ENCODE measurements around the gene DMBX1.

DMBX1 gene

GRCh38 chr1:46471848-46472492, 17.7 kb upstream of the DMBX1 start:
- no peak overlapping the region for H3K27ac Mint-ChIP-seq
- peaks cover 11% of the 10 kb centered on the region for H3K27me3 Mint-ChIP-seq

GRCh38 chr1:46472498-46473181, 17.0 kb upstream of the DMBX1 start:
- Mint-ChIP-seq H3K4me3 (no peak overlapping the region), H3K27me3 (peaks cover 12% of the 10 kb centered on the region), H3K9me3 (ENCODE audit: low read depth) (no peaks in the 10 kb centered on the region), H3K27ac (no peak overlapping the region), H3K36me3 (peaks cover 2% of the 10 kb centered on the region), H3K4me1 (ENCODE audit: low read depth) (no peaks in the 10 kb centered on the region)

More at GRCh38 chr1:46471848-46472492, 17.7 kb upstream of the DMBX1 start:
- H3K4me1 Mint-ChIP-seq (ENCODE audit: low read depth), result peaks cover 4% of the 10 kb centered on the region
- H3K9me3 Mint-ChIP-seq (ENCODE audit: low read depth), result no peaks in the 10 kb centered on the region
- H3K36me3 Mint-ChIP-seq, result peaks cover 2% of the 10 kb centered on the region
- H3K4me3 Mint-ChIP-seq, result no peak overlapping the region

- Mint-ChIP-seq H3K4me1 (ENCODE audit: low read depth) (no peaks in the 10 kb centered on the region), H3K4me3 (no peak overlapping the region), H3K27ac (no peak overlapping the region), H3K36me3 (peaks cover 2% of the 10 kb centered on the region), H3K27me3 (peaks cover 13% of the 10 kb centered on the region), H3K9me3 (ENCODE audit: low read depth) (no peaks in the 10 kb centered on the region)
These were observed 15.6 kb upstream of the DMBX1 start for GRCh38 chr1:46473991-46474390.

GRCh38 chr1:46474570-46474969, 15.1 kb upstream of the DMBX1 start:
- Mint-ChIP-seq H3K36me3 (peaks cover 2% of the 10 kb centered on the region), H3K9me3 (ENCODE audit: low read depth) (no peaks in the 10 kb centered on the region), H3K27me3 (peaks cover 15% of the 10 kb centered on the region)

GRCh38 chr1:46476673-46477072, 13.0 kb upstream of the DMBX1 start:
- Mint-ChIP-seq H3K27ac (no peak overlapping the region), H3K27me3 (peaks cover 14% of the 10 kb centered on the region), H3K9me3 (ENCODE audit: low read depth) (no peaks in the 10 kb centered on the region), H3K36me3 (peaks cover 2% of the 10 kb centered on the region), H3K4me3 (no peak overlapping the region), H3K4me1 (ENCODE audit: low read depth) (no peaks in the 10 kb centered on the region)

More at GRCh38 chr1:46474570-46474969, 15.1 kb upstream of the DMBX1 start:
- H3K27ac Mint-ChIP-seq, result no peak overlapping the region
- no peak overlapping the region for H3K4me3 Mint-ChIP-seq
- H3K4me1 Mint-ChIP-seq (ENCODE audit: low read depth), result no peaks in the 10 kb centered on the region

GRCh38 chr1:46477153-46477929, 12.3 kb upstream of the DMBX1 start:
- H3K4me1 Mint-ChIP-seq (ENCODE audit: low read depth), result no peaks in the 10 kb centered on the region
- H3K27ac Mint-ChIP-seq, result no peak overlapping the region
- H3K36me3 Mint-ChIP-seq, result peaks cover 2% of the 10 kb centered on the region
- H3K9me3 Mint-ChIP-seq (ENCODE audit: low read depth), result no peaks in the 10 kb centered on the region
- H3K4me3 Mint-ChIP-seq, result no peak overlapping the region
- peaks cover 14% of the 10 kb centered on the region for H3K27me3 Mint-ChIP-seq

- H3K4me3 Mint-ChIP-seq, result no peak overlapping the region
- peaks cover 11% of the 10 kb centered on the region for H3K27me3 Mint-ChIP-seq
- H3K27ac Mint-ChIP-seq, result no peak overlapping the region
- H3K4me1 Mint-ChIP-seq (ENCODE audit: low read depth), result no peaks in the 10 kb centered on the region
- no peaks in the 10 kb centered on the region for H3K9me3 Mint-ChIP-seq (ENCODE audit: low read depth)
- H3K36me3 Mint-ChIP-seq, result no peaks in the 10 kb centered on the region
These were observed 10.7 kb upstream of the DMBX1 start for GRCh38 chr1:46478721-46479485.

GRCh38 chr1:46479744-46480350, 9.8 kb upstream of the DMBX1 start:
- Mint-ChIP-seq H3K27me3 (peaks cover 18% of the 10 kb centered on the region), H3K4me3 (no peak overlapping the region), H3K9me3 (ENCODE audit: low read depth) (no peaks in the 10 kb centered on the region), H3K4me1 (ENCODE audit: low read depth) (no peaks in the 10 kb centered on the region), H3K36me3 (no peaks in the 10 kb centered on the region), H3K27ac (no peak overlapping the region)

- no peaks in the 10 kb centered on the region for H3K36me3 Mint-ChIP-seq
- no peak overlapping the region for H3K4me3 Mint-ChIP-seq
- no peaks in the 10 kb centered on the region for H3K4me1 Mint-ChIP-seq (ENCODE audit: low read depth)
- H3K9me3 Mint-ChIP-seq (ENCODE audit: low read depth), result no peaks in the 10 kb centered on the region
- H3K27ac Mint-ChIP-seq, result no peak overlapping the region
- H3K27me3 Mint-ChIP-seq, result peaks cover 22% of the 10 kb centered on the region
These were observed 8.5 kb upstream of the DMBX1 start for GRCh38 chr1:46480959-46481646.

GRCh38 chr1:46481961-46482360, 7.7 kb upstream of the DMBX1 start:
- H3K9me3 Mint-ChIP-seq (ENCODE audit: low read depth), result no peaks in the 10 kb centered on the region
- H3K36me3 Mint-ChIP-seq, result no peaks in the 10 kb centered on the region
- H3K4me3 Mint-ChIP-seq, result no peak overlapping the region
- no peak overlapping the region for H3K27ac Mint-ChIP-seq
- peaks cover 1% of the 10 kb centered on the region for H3K4me1 Mint-ChIP-seq (ENCODE audit: low read depth)
- peaks cover 29% of the 10 kb centered on the region for H3K27me3 Mint-ChIP-seq

GRCh38 chr1:46483589-46483988, 6.0 kb upstream of the DMBX1 start:
- Mint-ChIP-seq H3K9me3 (ENCODE audit: low read depth) (no peaks in the 10 kb centered on the region), H3K27ac (no peak overlapping the region), H3K4me1 (ENCODE audit: low read depth) (peaks cover 7% of the 10 kb centered on the region), H3K27me3 (peaks cover 36% of the 10 kb centered on the region), H3K36me3 (no peaks in the 10 kb centered on the region), H3K4me3 (no peak overlapping the region)

- peaks cover 41% of the 10 kb centered on the region for H3K27me3 Mint-ChIP-seq
- no peak overlapping the region for H3K27ac Mint-ChIP-seq
- H3K4me3 Mint-ChIP-seq, result no peak overlapping the region
- H3K4me1 Mint-ChIP-seq (ENCODE audit: low read depth), result peaks cover 18% of the 10 kb centered on the region
- no peaks in the 10 kb centered on the region for H3K36me3 Mint-ChIP-seq
- H3K9me3 Mint-ChIP-seq (ENCODE audit: low read depth), result no peaks in the 10 kb centered on the region
These were observed 4.7 kb upstream of the DMBX1 start for GRCh38 chr1:46484783-46485490.

- no peaks in the 10 kb centered on the region for H3K36me3 Mint-ChIP-seq
- peaks cover 20% of the 10 kb centered on the region for H3K4me1 Mint-ChIP-seq (ENCODE audit: low read depth)
- H3K27me3 Mint-ChIP-seq, result peaks cover 43% of the 10 kb centered on the region
- H3K9me3 Mint-ChIP-seq (ENCODE audit: low read depth), result no peaks in the 10 kb centered on the region
- no peak overlapping the region for H3K27ac Mint-ChIP-seq
- no peak overlapping the region for H3K4me3 Mint-ChIP-seq
These were observed 3.8 kb upstream of the DMBX1 start for GRCh38 chr1:46485564-46486431.
